Stomach smooth muscle (tissue), 2 donors: Measurements from ENCODE around the gene B4GALT6.

ENCODE experiments used
- H3K27ac ChIP-seq: one replicate; pipeline ENCODE4 v1.7.0; 2013; ENCODE audit warnings: mild to moderate bottlenecking, low read length, inconsistent platforms
- H3K27me3 ChIP-seq, 2 donors: one replicate each; pipeline ENCODE4 v1.7.0; 2013; ENCODE audit warnings: low read length in 2 of 2; ENCODE audit not compliant: insufficient read depth in 2 of 2, control insufficient read depth in 1 of 2
- H3K36me3 ChIP-seq, 2 donors: one replicate each; pipeline ENCODE4 v1.7.0; 2013; ENCODE audit warnings: low read length in 2 of 2; ENCODE audit not compliant: control insufficient read depth in 2 of 2, insufficient read depth in 2 of 2
- H3K4me1 ChIP-seq: one replicate; pipeline ENCODE4 v1.7.0; 2013; ENCODE audit warnings: low read length; ENCODE audit not compliant: control insufficient read depth, insufficient read depth
- H3K4me3 ChIP-seq, 2 donors: one replicate each; pipeline ENCODE4 v1.7.0; 2013; ENCODE audit warnings: low read length in 2 of 2
- H3K9ac ChIP-seq, 2 donors: one replicate each; pipeline ENCODE4 v1.7.0; 2013; ENCODE audit warnings: low read length in 2 of 2, mild to moderate bottlenecking in 1 of 2
- H3K9me3 ChIP-seq, 2 donors: one replicate each; pipeline ENCODE4 v1.7.0; 2013; ENCODE audit warnings: low read length in 2 of 2; ENCODE audit not compliant: control insufficient read depth in 2 of 2
- donor health status: healthy.
- donor health status: Pancreatic carcinoma.

The B4GALT6 gene

DNA sequence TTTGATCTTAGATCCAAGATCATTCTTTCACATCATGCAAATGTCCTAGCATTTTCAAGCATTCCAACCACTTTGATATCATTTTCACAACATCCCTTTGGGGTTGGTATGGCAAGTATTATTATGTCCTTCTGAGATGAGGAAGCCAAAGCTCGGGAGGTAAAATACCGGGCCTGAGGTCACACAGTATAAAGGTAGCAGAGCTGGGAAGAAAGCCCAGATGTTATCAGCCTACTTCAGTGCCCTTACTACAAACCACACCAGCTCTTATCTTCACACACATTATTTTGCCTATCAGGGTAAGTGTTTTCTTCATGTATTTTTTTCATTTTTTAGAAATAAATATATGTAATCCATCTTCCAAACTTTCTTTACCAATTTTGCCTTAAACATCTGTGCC, 4.2 kb upstream of the B4GALT6 start:
- Histone ChIP-seq H3K27me3 (peaks cover 0 to 3% of the 10 kb centered on the region in 2 donors), H3K4me3 (no peak overlapping the region), H3K9ac (no peak overlapping the region), H3K9me3 (no peaks in the 10 kb centered on the region), H3K27ac (no peak overlapping the region), H3K4me1 (peaks cover 6% of the 10 kb centered on the region), H3K36me3 (no peaks in the 10 kb centered on the region)

DNA sequence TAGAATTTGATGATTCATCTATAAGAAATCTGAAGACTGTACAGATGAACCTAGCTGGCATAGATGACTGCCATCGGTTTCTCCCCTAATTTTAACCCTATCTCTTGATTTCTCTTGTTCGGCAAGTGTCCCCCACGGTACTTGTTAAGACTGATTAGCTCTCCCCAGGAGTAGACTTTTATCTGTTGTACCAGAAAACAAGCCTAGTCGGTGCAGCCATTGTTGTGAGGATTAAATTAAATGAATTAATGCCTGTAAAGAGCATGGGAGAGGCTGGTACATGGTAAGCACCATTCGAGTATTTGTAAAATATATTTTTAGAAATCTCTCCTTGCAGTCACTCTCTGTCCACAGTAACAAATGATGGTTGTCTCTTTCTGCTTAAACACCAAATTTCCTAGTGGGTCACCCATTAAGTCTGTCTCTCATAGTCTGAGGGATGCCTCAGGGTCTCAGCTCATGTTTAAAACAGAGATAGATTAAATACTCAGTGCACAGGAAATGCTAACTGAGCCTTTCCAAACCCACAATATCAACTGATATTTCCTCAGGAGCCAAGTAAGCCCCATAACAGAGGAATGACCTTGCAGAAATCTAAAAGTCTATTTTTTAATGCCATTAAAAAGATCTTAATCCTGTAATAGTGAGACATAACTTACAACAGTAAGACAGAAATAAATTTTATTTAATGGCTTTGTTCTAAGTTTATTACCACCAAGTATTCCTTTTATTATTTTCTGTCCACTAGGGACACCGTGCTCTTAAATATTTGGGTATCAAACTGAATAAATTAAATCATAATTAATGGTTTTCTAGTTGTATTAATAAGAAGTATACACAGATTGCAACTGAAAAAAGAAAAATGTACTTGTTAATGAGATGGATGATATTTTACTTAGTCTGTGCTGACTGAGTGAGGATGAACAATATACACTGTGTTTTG, 2.9 kb upstream of the B4GALT6 start:
- no peaks in the 10 kb centered on the region for H3K36me3 ChIP-seq
- H3K4me3 ChIP-seq = no peak overlapping the region
- no peaks in the 10 kb centered on the region for H3K9me3 ChIP-seq
- H3K9ac ChIP-seq = no peak overlapping the region
- no peak overlapping the region for H3K27ac ChIP-seq
- H3K27me3 ChIP-seq = peaks cover 0 to 3% of the 10 kb centered on the region in 2 donors
- H3K4me1 ChIP-seq = peaks cover 6% of the 10 kb centered on the region

DNA sequence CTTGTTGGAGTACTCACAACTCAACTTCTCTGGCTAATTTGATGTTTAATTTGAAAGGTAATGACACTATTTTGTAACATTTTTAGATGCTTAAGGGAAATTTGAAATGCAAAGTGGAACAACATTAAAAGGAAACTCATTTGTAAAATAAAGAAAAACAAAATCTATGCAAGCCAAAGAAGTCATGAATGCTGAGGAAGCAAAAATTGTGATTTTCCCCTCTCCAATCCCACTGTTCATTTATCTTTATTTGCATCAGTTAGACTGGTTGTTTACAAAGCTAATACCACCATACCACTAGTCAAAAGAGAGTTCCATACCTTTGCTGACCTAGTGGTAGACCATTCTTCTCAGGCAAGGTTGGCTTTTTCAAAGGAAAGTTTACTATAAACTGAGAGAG, 2.2 kb upstream of the B4GALT6 start:
- H3K36me3 ChIP-seq = no peaks in the 10 kb centered on the region
- peaks cover 6% of the 10 kb centered on the region for H3K4me1 ChIP-seq
- no peak overlapping the region for H3K27ac ChIP-seq
- peaks cover 0 to 3% of the 10 kb centered on the region in 2 donors for H3K27me3 ChIP-seq
- no peaks in the 10 kb centered on the region for H3K9me3 ChIP-seq
- no peak overlapping the region for H3K9ac ChIP-seq
- no peak overlapping the region for H3K4me3 ChIP-seq

DNA sequence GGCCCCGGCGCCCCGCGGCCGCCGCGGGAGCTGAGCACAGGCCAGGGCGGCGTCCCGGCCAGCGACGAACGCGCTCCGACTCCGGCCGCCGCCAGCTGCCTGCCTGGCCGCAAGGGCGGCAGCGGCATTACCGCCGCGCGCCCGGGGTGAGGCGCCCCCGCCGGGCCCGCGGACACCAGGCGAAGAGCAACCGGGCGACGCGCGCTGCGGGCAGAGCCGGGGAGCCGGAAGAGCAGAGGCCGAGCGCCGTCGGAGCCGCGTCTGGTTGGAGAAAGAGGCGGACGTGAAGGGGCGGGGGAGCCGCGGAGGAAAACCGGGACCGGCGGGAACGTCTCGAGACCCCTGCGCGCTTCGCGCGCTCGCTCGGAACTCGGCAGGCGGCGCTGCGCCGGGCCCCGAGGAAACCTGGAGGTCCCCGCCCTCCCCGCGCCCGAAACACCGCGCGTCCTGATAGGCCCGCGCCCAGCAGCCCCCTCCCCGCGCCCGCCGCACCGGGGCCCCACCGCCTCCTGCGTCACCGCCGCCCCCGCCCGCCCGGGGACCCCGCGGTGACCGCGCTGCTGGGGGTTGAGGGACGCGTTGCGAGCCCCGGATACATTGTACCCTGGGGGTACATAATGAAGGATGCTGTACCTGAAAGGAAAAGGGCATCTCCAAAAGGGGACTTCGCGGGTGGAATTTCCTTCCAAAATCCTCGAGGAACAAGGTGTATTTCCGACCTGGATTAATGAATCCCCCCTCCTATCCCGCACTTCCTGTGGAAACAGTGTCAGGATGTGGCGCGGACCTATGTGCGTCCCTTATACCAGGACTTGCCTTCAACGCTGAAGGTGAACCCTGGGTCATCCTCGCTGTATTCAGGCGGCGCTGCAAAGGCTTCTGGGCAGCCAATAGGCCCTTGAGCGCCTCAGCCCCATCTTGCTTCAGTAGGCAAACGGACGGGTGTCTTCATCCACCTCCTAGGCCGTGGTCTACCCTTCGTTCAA, 1.0 kb upstream of the B4GALT6 start:
- H3K27me3 ChIP-seq = peaks cover 0 to 3% of the 10 kb centered on the region in 2 donors
- peaks cover 6% of the 10 kb centered on the region for H3K4me1 ChIP-seq
- no peak overlapping the region for H3K27ac ChIP-seq
- H3K9ac ChIP-seq = peak overlapping the region; percentile 42 to 66
- H3K36me3 ChIP-seq = no peaks in the 10 kb centered on the region
- no peaks in the 10 kb centered on the region for H3K9me3 ChIP-seq
- H3K4me3 ChIP-seq = peak overlapping the region; percentile 71 to 74

DNA sequence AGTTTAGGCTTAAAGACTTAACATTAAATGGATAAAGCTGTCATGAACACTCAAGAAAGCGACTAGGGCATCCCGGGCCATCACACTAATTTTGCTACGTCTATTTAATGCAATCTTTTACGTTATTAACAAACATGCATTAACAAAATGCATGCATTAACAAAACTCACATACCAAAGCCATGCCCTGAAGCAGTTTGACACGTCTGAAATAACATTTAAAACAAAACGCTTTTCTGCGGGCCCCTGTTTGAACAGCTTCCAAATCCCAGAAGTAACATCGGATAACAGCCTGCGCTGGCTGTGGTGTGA, 458 bp downstream of the B4GALT6 start:
- peak overlapping the region; percentile 62 to 66 for H3K9ac ChIP-seq
- H3K27me3 ChIP-seq = peaks cover 0 to 3% of the 10 kb centered on the region in 2 donors
- H3K4me1 ChIP-seq = peaks cover 6% of the 10 kb centered on the region
- H3K27ac ChIP-seq = no peak overlapping the region
- H3K4me3 ChIP-seq = peak overlapping the region; percentile 74 to 75
- H3K36me3 ChIP-seq = no peaks in the 10 kb centered on the region
- H3K9me3 ChIP-seq = no peaks in the 10 kb centered on the region

DNA sequence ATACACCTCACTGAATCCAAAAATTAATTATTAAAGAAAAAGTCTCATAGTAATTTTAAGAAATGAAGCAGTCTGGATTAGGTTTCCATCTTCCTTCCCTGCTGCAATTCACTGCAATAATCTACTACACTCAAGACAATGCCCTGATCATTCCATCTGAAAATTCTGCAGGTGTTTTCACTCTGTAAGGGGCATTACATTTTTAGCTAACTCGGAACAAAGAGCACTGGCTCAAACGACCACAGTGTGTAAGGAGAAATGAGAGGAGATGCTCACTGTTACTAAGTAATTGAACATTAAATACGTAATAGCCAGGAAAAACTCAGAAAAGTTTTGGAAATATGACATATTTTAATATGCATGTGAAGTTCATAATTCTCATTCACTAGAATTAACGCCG, 1.3 kb downstream of the B4GALT6 start:
- Histone ChIP-seq H3K4me3 (no peak overlapping the region), H3K27ac (no peak overlapping the region), H3K9ac (no peak overlapping the region), H3K9me3 (no peaks in the 10 kb centered on the region), H3K36me3 (no peaks in the 10 kb centered on the region), H3K27me3 (peaks cover 0 to 3% of the 10 kb centered on the region in 2 donors), H3K4me1 (peaks cover 6% of the 10 kb centered on the region)

DNA sequence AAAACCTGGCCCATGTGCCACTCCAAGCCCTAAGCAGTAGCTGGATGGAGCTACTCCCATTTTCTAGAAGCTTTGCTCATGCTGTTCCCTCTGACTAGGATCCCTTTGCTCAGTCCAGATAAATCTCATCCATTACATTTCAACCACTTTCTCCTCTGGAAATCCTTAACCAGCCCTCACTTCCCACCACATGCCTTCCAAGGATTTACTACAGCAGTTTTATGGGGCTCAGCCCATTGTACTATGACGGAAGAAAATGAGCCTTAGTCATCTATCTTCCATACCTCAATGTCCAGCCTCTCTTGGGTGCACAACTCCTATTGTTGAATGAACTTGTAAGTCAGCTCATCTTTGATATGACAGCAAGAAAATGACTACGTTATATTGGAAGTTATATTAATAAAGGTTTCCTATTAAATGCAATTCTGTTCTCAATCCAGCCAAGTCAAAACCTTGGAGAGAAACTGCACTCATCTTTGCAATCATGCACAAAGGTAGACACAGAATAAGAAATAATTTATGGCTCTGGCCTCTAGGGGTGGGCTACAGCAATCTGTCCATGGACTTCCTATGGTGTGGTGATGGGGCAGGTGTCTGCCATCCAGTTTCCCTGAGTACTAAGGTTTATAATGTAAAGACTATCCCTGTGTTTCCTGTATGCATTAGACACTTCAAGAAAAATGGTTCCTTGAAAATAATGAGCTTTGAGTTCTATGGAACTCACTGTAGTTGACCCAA, 3.4 kb downstream of the B4GALT6 start:
- Histone ChIP-seq H3K27ac (no peak overlapping the region), H3K4me1 (peaks cover 6% of the 10 kb centered on the region), H3K27me3 (peaks cover 0 to 1% of the 10 kb centered on the region in 2 donors), H3K4me3 (no peak overlapping the region), H3K9ac (no peak overlapping the region), H3K9me3 (no peaks in the 10 kb centered on the region), H3K36me3 (no peaks in the 10 kb centered on the region)

DNA sequence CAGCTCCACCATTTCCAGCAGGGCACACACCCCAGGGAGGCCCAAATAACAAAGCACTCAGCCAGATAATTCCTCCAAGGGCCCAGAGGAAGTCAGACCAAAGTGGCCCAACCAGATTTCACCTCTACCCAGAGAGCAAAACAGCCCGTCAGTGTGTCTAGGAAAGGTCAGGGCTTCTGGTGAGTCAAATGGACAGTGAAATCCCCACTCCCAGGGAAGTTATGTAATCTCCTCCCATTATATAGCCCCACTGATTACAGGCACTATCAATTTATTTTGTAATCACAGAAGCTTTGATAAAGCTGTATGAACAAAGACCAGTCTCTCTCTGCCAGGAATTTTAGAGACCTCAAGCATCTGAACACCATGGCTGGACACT, 4.0 kb downstream of the B4GALT6 start:
- Histone ChIP-seq H3K27ac (no peak overlapping the region), H3K27me3 (no peaks in the 10 kb centered on the region), H3K4me3 (no peak overlapping the region), H3K9me3 (no peaks in the 10 kb centered on the region), H3K36me3 (no peaks in the 10 kb centered on the region), H3K4me1 (peaks cover 6% of the 10 kb centered on the region), H3K9ac (no peak overlapping the region)

DNA sequence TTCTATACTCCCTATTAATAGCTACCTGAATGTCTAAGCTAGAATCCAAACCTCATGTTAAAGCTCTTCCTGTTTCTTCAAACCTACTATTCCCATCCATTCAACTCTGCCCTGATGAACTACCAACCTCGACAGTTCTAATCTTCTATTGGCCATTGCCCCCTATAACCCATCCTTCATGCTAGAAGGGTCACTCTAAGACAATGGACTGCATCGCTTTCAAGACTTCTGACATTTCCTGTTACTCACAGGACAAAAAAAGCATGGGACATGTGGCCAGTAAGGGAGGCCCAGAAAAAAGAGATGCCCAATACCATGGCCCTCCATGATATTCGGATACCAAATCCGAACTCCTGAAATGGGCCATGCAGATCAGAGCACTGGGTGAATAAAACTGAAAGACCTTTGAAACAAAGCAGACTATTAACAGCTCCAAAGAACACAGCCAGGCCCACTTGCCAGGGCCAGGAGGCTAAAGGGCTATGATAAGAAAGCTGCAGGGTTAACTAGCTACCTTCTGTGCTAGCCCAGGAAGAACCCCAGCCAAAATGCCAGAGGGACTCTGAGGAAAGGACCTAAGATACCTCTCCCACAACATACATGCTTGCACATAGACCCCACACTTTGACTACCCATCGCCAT, 4.5 kb downstream of the B4GALT6 start:
- Histone ChIP-seq H3K9ac (no peak overlapping the region), H3K4me1 (peaks cover 6% of the 10 kb centered on the region), H3K9me3 (no peaks in the 10 kb centered on the region), H3K4me3 (no peak overlapping the region), H3K27ac (no peak overlapping the region), H3K27me3 (no peaks in the 10 kb centered on the region), H3K36me3 (no peaks in the 10 kb centered on the region)
